ENCODE results near the gene UBTD2. TPM values are rescaled to one million over a fixed set of nuclear protein-coding genes. Genes with fewer than 3 reads are reported as not detected.

Gene UBTD2
- total and polyA plus RNA-seq, 12 donors = 7.5 to 11.3 (median 8.9) TPM

- no peak for TF ChIP-seq CTCF (IDR thresholded peaks at IDR 0.05)
- ATAC-seq (no peak), DNase-seq (no peak)
- H3K27ac ChIP-seq = no peak overlapping the region
- 77 to 81% methylated on average over 9 of the region's 9 CpGs for WGBS, 2 donors
- no peaks in the 10 kb centered on the region for H3K4me1 ChIP-seq
- intact Hi-C loops (cut with DNase I) = no loop called here
- no peaks in the 10 kb centered on the region for H3K36me3 ChIP-seq
- H3K4me3 ChIP-seq = no peak overlapping the region
- H3K9me3 ChIP-seq = peaks cover 0 to 19% (median 6%) of the 10 kb centered on the region in 11 donors
- H3K27me3 ChIP-seq = no peaks in the 10 kb centered on the region
These were observed 18.6 kb upstream of the UBTD2 start for GRCh38 chr5:172302047-172302710.

DNA sequence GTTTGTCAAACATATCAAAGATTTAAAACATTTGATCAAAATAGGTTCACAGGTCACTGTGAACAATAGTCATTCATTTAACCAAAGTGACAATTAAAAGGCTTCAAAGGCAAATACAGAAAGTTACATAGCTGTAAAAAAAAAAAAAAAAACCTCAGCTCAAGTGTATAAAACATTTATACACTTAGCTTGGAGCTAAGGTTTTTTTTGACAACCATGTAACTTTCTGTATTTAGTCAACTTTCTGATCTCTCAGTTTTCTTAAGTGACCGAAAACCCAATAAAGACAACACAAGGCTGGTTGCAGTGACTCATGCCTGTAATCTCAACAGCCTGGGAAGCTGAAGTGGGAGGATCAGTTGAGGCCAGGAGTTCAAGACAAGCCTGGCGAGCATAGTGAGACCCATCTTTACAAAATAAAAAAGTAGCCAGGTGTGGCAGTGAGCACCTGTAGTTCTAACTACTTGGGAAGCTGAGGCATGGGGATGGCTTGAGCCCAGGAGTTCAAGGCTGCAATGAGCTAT lies 16.4 kb upstream of the UBTD2 start:
- Histone ChIP-seq H3K27ac (no peak overlapping the region), H3K9me3 (peaks cover 0 to 4% (median 0%) of the 10 kb centered on the region in 11 donors), H3K36me3 (no peaks in the 10 kb centered on the region), H3K27me3 (peaks cover 0 to 3% (median 0%) of the 10 kb centered on the region in 7 donors), H3K4me1 (no peaks in the 10 kb centered on the region), H3K4me3 (no peak overlapping the region)
- ATAC-seq (no peak), DNase-seq (no peak)
- no peak for TF ChIP-seq CTCF (IDR thresholded peaks at IDR 0.05)
- intact Hi-C loops (cut with DNase I) = loop anchor here in 4 of 10 donors (10.0 kb wide), 3 partner anchors 105 to 385 kb away; partner anchors contain the start of gene EFCAB9 (in 1 of the 4)
- 79 to 92% methylated on average over 2 of the region's 2 CpGs for WGBS, 2 donors

DNA sequence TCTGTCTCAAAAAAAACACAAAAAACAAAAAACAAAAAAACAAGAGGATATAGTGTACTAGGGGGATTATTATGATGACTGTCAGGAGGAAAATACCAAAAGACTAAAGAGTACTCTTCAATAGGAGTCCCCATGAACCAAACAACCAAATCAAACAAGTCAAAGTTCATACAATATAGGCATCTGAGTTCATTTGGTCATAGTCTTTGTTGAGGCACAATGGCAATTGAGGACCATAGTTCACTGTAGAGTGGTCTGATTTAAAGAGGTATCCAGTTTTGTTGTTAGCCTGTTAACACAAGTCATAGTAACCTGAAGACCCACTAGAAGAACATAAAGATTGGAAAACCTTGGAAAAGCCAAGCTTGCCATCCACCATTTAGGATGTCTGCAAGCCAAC lies 11.3 kb upstream of the UBTD2 start:
- H3K27ac ChIP-seq = no peak overlapping the region
- H3K4me3 ChIP-seq = no peak overlapping the region
- no peak for DNase-seq
- ATAC-seq = no peak
- peaks cover 0 to 9% (median 4%) of the 10 kb centered on the region in 9 donors for H3K4me1 ChIP-seq
- no peaks in the 10 kb centered on the region for H3K36me3 ChIP-seq
- intact Hi-C loops (cut with DNase I) = loop anchor here in 9 of 10 donors (2.0 to 10.0 kb wide), 7 partner anchors 100 to 383 kb away; partner anchors contain the start of gene EFCAB9 (in 2 of the 9)
- H3K9me3 ChIP-seq = no peaks in the 10 kb centered on the region
- peaks cover 0 to 3% (median 0%) of the 10 kb centered on the region in 7 donors for H3K27me3 ChIP-seq
- TF ChIP-seq CTCF (IDR thresholded peaks at IDR 0.05) = no peak

DNA sequence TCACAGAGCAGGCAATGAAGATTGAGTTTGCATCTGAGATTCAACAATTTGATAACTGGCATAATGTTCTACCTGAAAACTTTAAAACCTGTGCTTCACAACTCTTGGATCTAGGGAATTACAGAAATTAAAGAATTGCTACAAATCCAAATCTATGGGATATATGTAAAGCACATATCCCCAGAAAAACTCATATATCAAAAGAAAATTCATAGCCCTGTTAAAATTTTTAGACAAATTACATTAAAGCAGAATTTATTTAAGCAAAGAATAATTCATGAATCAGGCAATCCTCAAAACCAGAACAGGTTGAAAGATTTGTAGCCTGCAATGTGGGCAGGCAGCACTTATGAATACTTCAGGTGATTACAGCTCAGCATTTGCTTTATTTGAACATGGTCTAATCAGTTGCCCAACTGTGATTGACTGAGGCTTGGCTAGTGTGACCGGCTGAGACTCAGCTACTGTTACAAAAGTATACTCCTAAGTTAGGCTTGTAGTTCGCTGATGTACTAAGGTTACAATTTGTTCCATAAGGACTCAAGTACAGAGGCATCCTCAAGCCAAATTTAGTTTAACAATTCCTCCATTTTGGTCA lies 10.3 kb upstream of the UBTD2 start:
- Histone ChIP-seq H3K36me3 (no peaks in the 10 kb centered on the region), H3K4me1 (peaks cover 0 to 9% (median 4%) of the 10 kb centered on the region in 9 donors), H3K4me3 (no peak overlapping the region), H3K27ac (no peak overlapping the region), H3K9me3 (no peaks in the 10 kb centered on the region), H3K27me3 (peaks cover 0 to 3% (median 0%) of the 10 kb centered on the region in 7 donors)
- ATAC-seq = no peak
- DNase-seq = no peak
- peak in 1 of 9 donors; percentile 2 for TF ChIP-seq CTCF (IDR thresholded peaks at IDR 0.05)
- WGBS, 2 donors = 69 to 71% methylated on average over 2 of the region's 2 CpGs
- intact Hi-C loops (cut with DNase I) = loop anchor here in 9 of 10 donors (2.0 to 10.0 kb wide), 7 partner anchors 99 to 382 kb away; partner anchors contain the start of gene EFCAB9 (in 2 of the 9)
